Endometrial microvascular endothelial cells (primary cell): Measurements from ENCODE around the gene SP100. TPM values are rescaled to one million over a fixed set of nuclear protein-coding genes. Genes with fewer than 3 reads are reported as not detected.

Experiments used
- in situ Hi-C: cut with HindIII; loops from 2 replicates; pipeline ENCODE4 v1.10.0; 2017; ENCODE audit warnings: low sequenced_read_pairs, low pct_unique_long_range_greater_than_20kb; ENCODE audit errors: inconsistent ontology term
- total RNA-seq: library from RNA; depleted of rRNA; stranded (reverse); fragments of >200 nt; gene quantifications from one replicate; pipeline ENCODE4 v1.2.3, GENCODE V29; 2015; ENCODE audit errors: inconsistent ontology term

Gene SP100
- total RNA-seq, 1 donor from 2014 or later = 95.6 TPM

DNA sequence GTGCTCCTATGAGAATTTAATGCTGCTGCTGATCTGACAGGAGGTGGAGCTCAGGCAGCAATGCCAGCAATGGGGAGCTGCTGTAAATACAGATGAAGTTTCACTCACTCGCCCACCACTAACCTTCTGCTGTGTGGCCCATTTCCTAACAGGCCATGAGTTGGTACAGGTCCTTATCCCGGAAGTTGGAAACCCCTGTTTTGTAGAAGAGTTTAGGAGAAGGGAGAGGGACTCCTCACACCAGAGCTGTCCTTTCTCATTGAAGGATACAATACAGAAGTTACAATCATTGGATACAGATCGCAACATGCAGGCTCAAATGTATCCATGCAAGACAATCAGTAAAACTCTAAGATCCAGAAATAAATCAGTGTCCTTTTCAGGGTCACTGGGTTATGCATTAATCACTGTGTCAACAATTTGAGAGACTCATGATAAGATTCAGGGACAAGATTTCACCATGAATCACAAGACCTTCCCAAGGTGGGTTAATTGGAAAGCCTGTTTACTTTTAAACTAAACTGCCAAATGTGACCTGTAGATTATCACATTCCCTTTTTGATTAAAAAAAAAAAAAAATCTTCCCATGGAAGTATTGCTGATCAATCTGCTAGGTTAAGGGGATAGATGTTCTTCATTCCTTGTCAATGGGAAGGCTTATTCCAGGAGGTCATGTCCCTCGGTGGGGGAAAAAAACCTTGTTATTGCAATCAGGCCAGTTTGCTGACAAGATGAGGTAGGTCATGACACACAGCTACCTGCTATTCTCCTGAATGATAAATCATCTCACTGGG lies 97.2 kb downstream of the SP100 start:
- in situ Hi-C loops = no loop called here

GRCh38 chr2:230520061-230520874 lies 104.3 kb downstream of the SP100 start:
- in situ Hi-C loops = no loop called here

DNA sequence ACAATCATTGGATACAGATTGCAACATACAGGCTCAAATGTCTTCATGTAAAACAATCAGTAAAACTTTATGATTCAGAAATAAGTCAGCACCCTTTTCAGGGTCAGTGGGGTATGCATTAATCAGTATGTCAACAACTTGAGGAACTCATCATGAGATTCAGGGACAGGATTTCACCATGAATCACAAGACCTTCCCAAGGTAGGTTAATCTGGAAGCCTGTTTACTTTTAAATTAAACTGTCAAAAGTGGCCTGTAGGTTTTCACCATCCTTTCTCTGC lies 104.8 kb downstream of the SP100 start:
- in situ Hi-C loops = no loop called here

GRCh38 chr2:230521386-230521785 lies 105.4 kb downstream of the SP100 start:
- in situ Hi-C loops = no loop called here

- in situ Hi-C loops = no loop called here
Measured at GRCh38 chr2:230525682-230526081, 109.7 kb downstream of the SP100 start.

DNA sequence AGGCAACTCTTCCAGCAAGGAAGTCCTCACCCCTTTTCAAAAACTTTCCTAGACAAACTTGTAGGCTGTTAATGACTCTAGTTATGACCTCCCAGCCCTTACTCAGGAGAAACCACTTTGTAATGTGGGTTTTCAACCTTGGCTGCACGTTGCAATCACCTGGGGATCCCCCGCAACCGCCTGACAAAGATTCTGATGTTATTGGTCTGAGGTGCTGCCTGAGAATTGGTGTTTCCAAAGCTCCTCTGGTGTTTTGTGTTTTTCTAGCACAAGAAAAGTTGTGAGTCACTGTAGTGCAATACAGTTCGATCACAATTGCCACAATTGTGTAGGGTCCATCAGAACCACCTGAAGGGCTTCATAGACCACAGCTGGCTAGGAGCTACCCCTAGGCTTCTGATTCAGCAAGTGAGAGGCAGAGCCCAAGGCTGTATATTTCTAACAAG lies 121.6 kb downstream of the SP100 start:
- in situ Hi-C loops = no loop called here

- in situ Hi-C loops = no loop called here
Measured at GRCh38 chr2:230540332-230540731, 124.3 kb downstream of the SP100 start.

- in situ Hi-C loops = no loop called here
Measured at GRCh38 chr2:230541934-230542380, 126.0 kb downstream of the SP100 start.

GRCh38 chr2:230542751-230543150 lies 126.8 kb downstream of the SP100 start:
- in situ Hi-C loops = no loop called here

DNA sequence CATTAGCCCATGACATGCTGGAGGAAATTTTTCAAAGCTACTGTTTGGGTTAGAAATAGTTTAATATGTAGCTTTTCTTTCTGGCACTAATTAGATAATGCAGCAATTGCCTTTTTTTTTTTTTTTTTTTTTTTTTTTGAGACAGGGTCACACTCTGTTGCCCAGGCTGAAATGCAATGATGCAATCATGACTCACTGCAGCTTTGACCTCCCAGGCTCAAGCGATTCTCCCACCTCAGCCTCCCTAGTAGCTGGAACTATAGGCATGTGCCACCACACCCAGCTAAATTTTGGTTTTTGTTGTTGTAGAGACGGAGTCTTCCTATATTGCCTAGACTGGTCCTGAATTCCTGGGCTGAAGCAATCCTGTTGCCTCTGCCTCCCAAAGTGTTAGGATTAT lies 136.2 kb downstream of the SP100 start:
- in situ Hi-C loops = no loop called here

DNA sequence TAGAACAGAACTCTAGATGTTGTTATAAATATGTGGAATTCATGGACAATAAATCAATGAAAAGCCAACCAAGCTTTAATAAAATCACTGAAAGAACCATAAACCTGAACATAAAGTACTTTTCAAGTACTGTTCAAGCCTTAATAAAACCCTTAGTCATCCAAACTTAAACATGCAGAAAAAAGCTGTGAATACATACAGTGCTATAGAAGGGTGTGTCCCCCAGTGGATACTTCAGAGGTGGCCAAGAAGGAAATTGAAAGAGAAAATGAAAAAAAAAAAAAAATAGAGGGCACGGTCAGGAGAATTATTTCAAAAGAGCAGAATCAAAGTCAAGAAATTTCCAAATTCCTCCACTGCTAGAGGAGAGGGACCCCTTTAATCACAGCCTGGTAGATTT lies 141.1 kb downstream of the SP100 start:
- in situ Hi-C loops = no loop called here

DNA sequence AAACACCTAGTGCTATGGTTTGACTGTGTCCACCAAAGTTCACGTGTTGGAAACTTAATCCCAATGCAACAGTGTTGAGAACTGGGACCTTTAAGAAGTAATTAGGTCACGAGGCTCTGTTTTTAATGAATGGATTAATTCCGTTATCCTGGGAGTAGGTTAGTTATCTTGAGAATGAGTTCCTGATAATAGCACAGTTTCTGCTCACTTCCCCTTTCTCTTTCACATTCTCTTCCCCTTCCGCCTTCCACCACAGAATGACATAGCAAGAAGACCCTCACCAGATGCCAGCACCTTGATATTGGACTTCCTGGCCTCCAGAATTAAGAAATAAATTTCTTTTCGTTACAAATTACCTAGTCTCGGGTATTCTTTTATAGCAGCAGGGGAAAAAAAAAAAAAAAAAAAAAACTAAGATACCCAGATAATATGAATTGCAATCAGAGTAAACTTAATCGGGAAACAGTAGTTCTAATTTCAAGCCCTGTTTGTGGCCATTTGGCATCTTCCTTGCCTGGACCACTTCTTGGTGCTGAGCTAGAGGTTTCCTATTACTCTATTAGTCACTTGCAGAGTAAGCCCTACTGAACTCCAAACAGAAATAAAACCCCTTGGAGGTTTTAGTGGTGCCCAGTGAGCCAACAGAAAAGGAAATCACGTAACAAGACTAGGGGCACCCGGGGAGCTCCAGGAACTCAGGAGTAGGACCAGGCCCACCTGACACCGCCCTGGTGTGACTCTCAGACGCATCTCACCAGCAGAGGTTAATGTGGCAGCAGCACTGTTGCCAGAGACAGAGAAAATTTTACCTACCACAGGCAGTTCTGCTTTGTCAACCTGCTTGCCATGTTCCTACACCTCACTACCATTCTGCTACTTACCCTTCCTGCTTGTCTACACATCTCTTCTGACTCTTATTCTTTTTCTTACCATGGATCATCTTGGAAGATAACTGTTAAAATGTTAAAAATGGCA lies 149.1 kb downstream of the SP100 start:
- in situ Hi-C loops = no loop called here

DNA sequence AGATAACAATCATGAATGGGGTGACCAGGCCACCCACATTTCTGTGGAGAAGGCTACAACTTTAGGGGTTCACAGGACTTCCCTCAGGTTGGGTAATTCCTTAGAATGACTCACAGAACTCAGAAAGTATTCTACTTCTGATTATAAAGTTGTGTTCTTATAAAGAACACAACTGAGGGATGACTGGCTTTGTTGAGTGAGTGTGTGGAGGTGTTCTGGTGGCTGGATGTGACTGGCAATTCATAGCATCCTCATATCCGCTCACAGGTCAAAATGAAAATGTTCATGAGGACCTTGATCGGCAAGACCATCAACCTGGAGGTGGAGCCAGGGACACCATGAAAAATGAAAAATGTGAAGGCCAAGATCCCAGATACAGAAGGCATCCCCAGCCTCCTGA lies 153.3 kb downstream of the SP100 start:
- in situ Hi-C loops = no loop called here

DNA sequence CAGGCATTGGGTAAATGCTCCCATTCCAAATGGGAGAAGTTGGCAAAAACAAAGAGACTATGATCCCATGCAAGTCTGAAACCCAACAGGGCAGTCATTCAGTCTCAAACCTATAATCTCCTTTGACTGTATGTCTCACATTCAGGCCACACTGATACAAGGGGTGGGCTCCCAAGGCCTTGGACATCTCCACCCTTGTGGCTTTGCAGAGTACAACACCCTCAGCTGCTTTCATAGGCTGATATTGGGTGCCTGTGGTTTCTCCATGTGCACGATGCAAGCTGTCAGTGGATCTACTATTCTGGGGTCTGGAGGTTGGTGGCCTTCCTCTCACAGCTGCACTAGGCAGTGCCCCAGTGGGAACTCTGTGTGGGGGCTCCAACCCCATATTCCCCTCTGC lies 155.0 kb downstream of the SP100 start:
- in situ Hi-C loops = no loop called here

- in situ Hi-C loops = no loop called here
Measured at GRCh38 chr2:230575642-230576324, 159.8 kb downstream of the SP100 start.

DNA sequence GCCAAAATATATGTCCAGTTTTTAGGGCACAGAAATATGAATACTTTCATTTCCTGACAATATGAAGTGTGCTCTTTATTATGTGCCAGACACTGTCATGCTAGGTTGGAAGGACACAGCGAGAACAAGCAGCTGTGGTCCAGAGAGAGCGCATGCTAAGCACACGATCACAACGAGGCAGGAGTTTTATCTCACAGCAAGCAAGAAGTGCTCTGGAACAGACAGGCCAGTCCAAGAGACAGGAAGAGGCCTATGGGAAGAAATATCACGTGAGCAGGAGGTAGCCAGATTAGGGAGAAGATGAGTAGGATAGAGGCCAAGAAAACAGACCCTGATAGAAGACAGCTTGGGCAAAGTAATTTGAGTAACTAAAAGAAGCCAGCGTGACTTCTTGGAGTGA lies 161.1 kb downstream of the SP100 start:
- in situ Hi-C loops = no loop called here

- in situ Hi-C loops = no loop called here
Measured at GRCh38 chr2:230578106-230578505, 162.1 kb downstream of the SP100 start.

- in situ Hi-C loops = no loop called here
Measured at GRCh38 chr2:230582851-230583283, 166.9 kb downstream of the SP100 start.

- in situ Hi-C loops = no loop called here
Measured at GRCh38 chr2:230583581-230583980, 167.6 kb downstream of the SP100 start.
